ENCODE data around the gene TUSC2. TPM values are rescaled to one million over a fixed set of nuclear protein-coding genes. Genes with fewer than 3 reads are reported as not detected.

The TUSC2 gene
- polyA plus RNA-seq, 3 donors: 23.4 to 26.4 (median 26.2) TPM

- DNase-seq (ENCODE audit: extremely low read depth in 1 of 11, low read depth in 9 of 11, low spot score in 4 of 11): no peak
Observed at GRCh38 chr3:50341996-50342650, 14.1 kb upstream of the TUSC2 start.

GRCh38 chr3:50341537-50341936, 13.5 kb upstream of the TUSC2 start:
- DNase-seq (ENCODE audit: extremely low read depth in 1 of 11, low read depth in 9 of 11, low spot score in 4 of 11): no peak

- DNase-seq (ENCODE audit: extremely low read depth in 1 of 11, low read depth in 9 of 11, low spot score in 4 of 11): no peak
Observed at GRCh38 chr3:50340448-50341329, 12.7 kb upstream of the TUSC2 start, which contains the start of gene RASSF1. Gene RASSF1 (minus strand): TSS chr3:50340836. CDS start chr3:50340805, 31 bp downstream.

- no peak for DNase-seq (ENCODE audit: extremely low read depth in 1 of 11, low read depth in 9 of 11, low spot score in 4 of 11)
Observed at GRCh38 chr3:50340147-50340447, 12.1 kb upstream of the TUSC2 start.

- DNase-seq (ENCODE audit: extremely low read depth in 1 of 11, low read depth in 9 of 11, low spot score in 4 of 11): no peak
Observed at GRCh38 chr3:50339485-50340146, 11.6 kb upstream of the TUSC2 start.

GRCh38 chr3:50338965-50339364, 10.9 kb upstream of the TUSC2 start:
- no peak for DNase-seq (ENCODE audit: extremely low read depth in 1 of 11, low read depth in 9 of 11, low spot score in 4 of 11)

GRCh38 chr3:50337175-50337861, 9.3 kb upstream of the TUSC2 start:
- DNase-seq (ENCODE audit: extremely low read depth in 1 of 11, low read depth in 9 of 11, low spot score in 4 of 11): peak; percentile 87 to 98 (median 97)

- DNase-seq (ENCODE audit: extremely low read depth in 1 of 11, low read depth in 9 of 11, low spot score in 4 of 11): no peak
Observed at GRCh38 chr3:50336452-50337174, 8.6 kb upstream of the TUSC2 start.

- DNase-seq (ENCODE audit: extremely low read depth in 1 of 11, low read depth in 9 of 11, low spot score in 4 of 11): no peak
Observed at GRCh38 chr3:50334339-50335075, 6.5 kb upstream of the TUSC2 start.

GRCh38 chr3:50333744-50334328, 5.8 kb upstream of the TUSC2 start:
- DNase-seq (ENCODE audit: extremely low read depth in 1 of 11, low read depth in 9 of 11, low spot score in 4 of 11): no peak

GRCh38 chr3:50331364-50331907, 3.4 kb upstream of the TUSC2 start:
- no peak for DNase-seq (ENCODE audit: extremely low read depth in 1 of 11, low read depth in 9 of 11, low spot score in 4 of 11)

GRCh38 chr3:50330330-50330729, 2.3 kb upstream of the TUSC2 start:
- no peak for DNase-seq (ENCODE audit: extremely low read depth in 1 of 11, low read depth in 9 of 11, low spot score in 4 of 11)

- no peak for DNase-seq (ENCODE audit: extremely low read depth in 1 of 11, low read depth in 9 of 11, low spot score in 4 of 11)
Observed at GRCh38 chr3:50327129-50327528, 894 bp downstream of the TUSC2 start.

GRCh38 chr3:50326182-50326541, 1.9 kb downstream of the TUSC2 start:
- DNase-seq (ENCODE audit: extremely low read depth in 1 of 11, low read depth in 9 of 11, low spot score in 4 of 11): no peak

- no peak for DNase-seq (ENCODE audit: extremely low read depth in 1 of 11, low read depth in 9 of 11, low spot score in 4 of 11)
Observed at GRCh38 chr3:50325497-50326181, 2.4 kb downstream of the TUSC2 start.

- no peak for DNase-seq (ENCODE audit: extremely low read depth in 1 of 11, low read depth in 9 of 11, low spot score in 4 of 11)
Observed at GRCh38 chr3:50325113-50325480, 2.9 kb downstream of the TUSC2 start.
